BJ (cell line): Measurements from ENCODE around the gene GRB2. TPM values are rescaled to one million over a fixed set of nuclear protein-coding genes. Genes with fewer than 3 reads are reported as not detected.

ENCODE experiments used
- CTCF ChIA-PET: fragments of 350-600 bp; formaldehyde crosslinking; extraction: SDS; loops from one replicate; lab custom pipeline; 2021; ENCODE audit warnings: antibody characterized with exemption, inconsistent platforms; lab: Yijun Ruan, JAX
- POLR2A ChIA-PET: fragments of 300-600 bp; sonication (Branson Sonifier 250); formaldehyde crosslinking; extraction: SDS; loops from one replicate; lab custom pipeline; 2021; ENCODE audit warnings: antibody characterized with exemption; lab: Charles Lee
- DNase-seq: peaks from one replicate; pipeline ENCODE4 v3.0.0-alpha.2; 2011; ENCODE audit warnings: low read depth
- H3K27me3 ChIP-seq: 2 replicates; pipeline ENCODE4 v1.6.0; 2011; ENCODE audit warnings: low read length; ENCODE audit not compliant: control insufficient read depth, insufficient read depth
- H3K36me3 ChIP-seq: 2 replicates; pipeline ENCODE4 v1.5.1; 2011; ENCODE audit warnings: low read length; ENCODE audit not compliant: control insufficient read depth, insufficient read depth
- H3K4me3 ChIP-seq: 2 replicates; pipeline ENCODE4 v1.5.1; 2011; ENCODE audit warnings: low read depth, mild to moderate bottlenecking, control low read depth, low read length
- CTCF ChIP-seq: IDR thresholded peaks from 2 replicates; pipeline ENCODE4 v1.5.1; 2011; ENCODE audit warnings: low read depth, mild to moderate bottlenecking, control low read depth, inconsistent platforms, low read length, moderate library complexity; ENCODE audit not compliant: insufficient read depth
- polyA plus RNA-seq: library from polyadenylated mRNA; depleted of rRNA; stranded (reverse); fragments of >200 nt; gene quantifications from 2 replicates; pipeline ENCODE4 v1.2.3, GENCODE V29; 2011

Gene GRB2
- polyA plus RNA-seq, 1 experiment, result 50.7 TPM

- CTCF ChIA-PET, result interaction anchor here (0.9 kb wide), 1 partner anchor 14 kb away, joined by 3 read pairs; no protein-coding TSS in a partner anchor
- H3K27me3 ChIP-seq, result no peaks in the 10 kb centered on the region
- POLR2A ChIA-PET, result no interaction called here
- TF ChIP-seq CTCF, result no peak
- no peak overlapping the region for H3K4me3 ChIP-seq
- DNase-seq, result no peak
- no peaks in the 10 kb centered on the region for H3K36me3 ChIP-seq
These were observed 96.5 kb downstream of the GRB2 start for GRCh38 chr17:75308732-75309629.

- CTCF ChIA-PET, result interaction anchor here (0.6 to 1.4 kb wide), 3 partner anchors 15 to 38 kb away, joined by 3 to 6 read pairs (median 3); no protein-coding TSS in a partner anchor
- no peak for DNase-seq
- no peaks in the 10 kb centered on the region for H3K36me3 ChIP-seq
- no peak overlapping the region for H3K4me3 ChIP-seq
- TF ChIP-seq CTCF, result no peak
- H3K27me3 ChIP-seq, result no peaks in the 10 kb centered on the region
- POLR2A ChIA-PET, result no interaction called here
These were observed 97.3 kb downstream of the GRB2 start for GRCh38 chr17:75307957-75308731.

DNA sequence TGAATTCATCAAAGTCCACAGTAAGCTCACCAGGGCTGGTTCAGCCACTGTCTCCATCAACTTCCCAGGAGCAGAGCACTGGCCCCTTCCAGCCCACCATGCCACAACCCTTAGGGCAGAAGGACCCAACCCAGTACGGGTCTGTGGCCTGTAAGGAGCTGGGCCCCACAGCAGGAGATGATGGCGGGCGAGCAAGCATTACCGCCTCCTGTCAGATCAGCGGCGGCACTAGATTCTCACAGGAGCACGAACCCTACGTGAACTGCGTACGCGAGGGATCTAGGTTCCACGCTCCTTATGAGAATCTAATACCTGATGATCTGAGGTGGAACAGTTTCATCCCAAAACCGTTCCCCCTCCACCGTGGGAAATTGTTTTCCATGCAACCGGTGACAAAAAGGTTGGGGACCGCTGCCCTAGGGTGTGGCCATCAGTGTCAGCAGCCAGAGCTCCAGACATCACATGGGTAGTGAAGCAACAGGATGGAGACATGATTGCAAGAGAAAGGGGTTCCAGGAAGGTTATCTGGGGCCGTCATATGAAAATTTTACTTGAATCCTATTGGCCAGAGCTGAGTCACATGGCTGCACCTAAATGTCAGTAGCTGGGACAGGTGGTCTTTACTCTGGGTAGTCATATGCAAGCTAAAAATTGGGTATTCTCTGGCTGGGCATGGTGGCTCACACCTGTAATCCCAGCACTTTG lies 103.8 kb downstream of the GRB2 start:
- no peak for TF ChIP-seq CTCF
- ChIA-PET POLR2A (no interaction called here), CTCF (interaction anchor here (1.2 kb wide), 1 partner anchor 110 kb away, joined by 3 read pairs; no protein-coding TSS in a partner anchor)
- DNase-seq, result no peak
- no peak overlapping the region for H3K4me3 ChIP-seq
- H3K27me3 ChIP-seq, result no peaks in the 10 kb centered on the region
- no peaks in the 10 kb centered on the region for H3K36me3 ChIP-seq

DNA sequence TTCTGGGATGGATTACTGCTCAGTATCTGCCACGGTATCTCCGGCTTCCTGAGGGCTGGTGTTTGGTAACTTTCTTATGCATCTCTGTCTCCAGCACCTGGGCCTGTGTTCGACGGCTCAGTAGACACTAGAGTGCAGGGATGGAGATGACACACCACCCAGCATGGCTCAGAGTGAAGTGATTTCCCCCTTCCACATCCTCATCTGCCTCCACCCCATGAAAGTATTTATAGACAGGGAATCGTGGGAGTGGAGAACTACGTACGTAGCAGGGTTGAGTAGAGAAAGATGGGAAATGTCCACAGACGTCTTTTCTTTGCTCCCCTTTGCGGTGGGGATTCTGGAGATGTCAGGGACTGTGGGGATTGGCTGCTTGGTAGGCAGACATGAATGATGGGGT lies 104.4 kb downstream of the GRB2 start:
- TF ChIP-seq CTCF, result no peak
- Histone ChIP-seq H3K27me3 (no peaks in the 10 kb centered on the region), H3K4me3 (no peak overlapping the region), H3K36me3 (no peaks in the 10 kb centered on the region)
- CTCF ChIA-PET, result interaction anchor here (1.2 kb wide), 1 partner anchor 111 kb away, joined by 3 read pairs; no protein-coding TSS in a partner anchor
- POLR2A ChIA-PET, result no interaction called here
- no peak for DNase-seq
